Uterus (tissue), 4 donors: Measurements from ENCODE around the gene MYO1D. TPM values are rescaled to one million over a fixed set of nuclear protein-coding genes. Genes with fewer than 3 reads are reported as not detected.
A peak's percentile ranks its signal among the peaks of the same experiment; 100 is the strongest.

Experiments
- DNase-seq, 2 donors: peaks; one replicate each; pipeline ENCODE4 v3.0.0-alpha.2; 2019 to 2020
- H3K27ac ChIP-seq, 2 donors: fragments of 200-600 bp; sonication (generic); 1 replicate in 1 of 2; 2 replicates in 1 of 2; pipeline ENCODE4 v1.5.1; 2016 to 2018
- H3K27me3 ChIP-seq, 2 donors: fragments of 200-600 bp; sonication (generic); one replicate each; pipeline ENCODE4 v1.5.1; 2018 to 2019; ENCODE audit warnings: control low read depth in 1 of 2
- H3K36me3 ChIP-seq, 2 donors: fragments of 200-600 bp; sonication (generic); one replicate each; pipeline ENCODE4 v1.5.1; 2019; ENCODE audit warnings: control low read depth in 1 of 2
- H3K4me1 ChIP-seq, 2 donors: fragments of 200-600 bp; sonication (generic); one replicate each; pipeline ENCODE4 v1.5.1; 2018 to 2019; ENCODE audit warnings: control low read depth in 1 of 2
- H3K4me3 ChIP-seq, 2 donors: fragments of 200-600 bp; sonication (generic); 1 replicate in 1 of 2; 2 replicates in 1 of 2; pipeline ENCODE4 v1.5.1; 2018 to 2019; ENCODE audit warnings: mild to moderate bottlenecking in 1 of 2
- H3K9me3 ChIP-seq, 2 donors: fragments of 200-600 bp; sonication (generic); one replicate each; pipeline ENCODE4 v1.5.1; 2019; ENCODE audit warnings: control low read depth in 1 of 2
- CTCF ChIP-seq, 4 experiments: fragments of 200-600 bp in 2 of 4; fragments of 450-650 bp in 2 of 4; sonication (generic) in 2 of 4; IDR thresholded peaks; one replicate each; pipeline ENCODE4 v1.5.1; 2016 to 2019; ENCODE audit warnings: antibody characterized with exemption in 4 of 4, mild to moderate bottlenecking in 2 of 4, moderate library complexity in 1 of 4
- POLR2A ChIP-seq, 2 donors: fragments of 450-650 bp; IDR thresholded peaks; one replicate each; pipeline ENCODE4 v1.6.1; 2016; ENCODE audit warnings: antibody characterized with exemption in 2 of 2, mild to moderate bottlenecking in 1 of 2, moderate library complexity in 1 of 2
- intact Hi-C: fragments of 100-400 bp; cut with DNase I; formaldehyde crosslinking; loops from one replicate; pipeline ENCODE4 v1.15.1; 2023; ENCODE audit warnings: low total_unique reads
- total RNA-seq, 4 donors: library from RNA; depleted of rRNA in 3 of 4; stranded (reverse); fragments of >200 nt in 3 of 4; gene quantifications; one replicate each; pipeline versions ENCODE4 v1.1.0 to v1.2.4, GENCODE V29; 2014 to 2023
- donor health status: DM: yes; HTN: yes; CAD: no.

The MYO1D gene
- total RNA-seq, 4 donors from 2014 or later = 20.4 to 55.2 (median 30.6) TPM

- peaks cover 0 to 3% of the 10 kb centered on the region in 2 donors for H3K4me1 ChIP-seq
- TF ChIP-seq POLR2A (IDR thresholded peaks at IDR 0.05) (no peak), CTCF (IDR thresholded peaks at IDR 0.05) (no peak)
- H3K9me3 ChIP-seq = no peaks in the 10 kb centered on the region
- H3K27ac ChIP-seq = peak overlapping the region; percentile 90 to 94
- H3K27me3 ChIP-seq = no peaks in the 10 kb centered on the region
- DNase-seq = no peak
- H3K4me3 ChIP-seq = peak overlapping the region; percentile 63 to 87
- H3K36me3 ChIP-seq = no peaks in the 10 kb centered on the region
- intact Hi-C loops = no loop called here
Observed at GRCh38 chr17:32875230-32875917, 1.6 kb downstream of the MYO1D start.

DNA sequence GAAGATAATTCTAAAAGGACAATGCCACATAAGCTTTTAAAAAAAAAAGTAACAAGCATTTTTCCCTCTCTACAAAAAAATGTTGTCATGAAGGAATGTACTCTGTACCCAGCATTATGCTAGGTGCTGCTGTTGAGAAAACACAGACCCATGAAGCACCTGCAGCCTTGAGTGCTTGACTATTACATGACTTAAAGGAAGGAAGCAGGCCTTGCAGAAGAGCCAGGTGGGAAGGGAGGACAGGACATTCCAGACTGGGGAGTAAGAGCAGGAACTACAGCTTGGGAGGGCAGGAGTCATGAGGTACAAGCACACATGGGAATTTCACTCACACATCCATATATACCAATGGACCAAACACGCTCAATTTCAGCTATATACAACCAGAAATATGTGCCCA is 3.8 kb downstream of the MYO1D start:
- Histone ChIP-seq H3K4me1 (peaks cover 0 to 9% of the 10 kb centered on the region in 2 donors), H3K36me3 (no peaks in the 10 kb centered on the region)

DNA sequence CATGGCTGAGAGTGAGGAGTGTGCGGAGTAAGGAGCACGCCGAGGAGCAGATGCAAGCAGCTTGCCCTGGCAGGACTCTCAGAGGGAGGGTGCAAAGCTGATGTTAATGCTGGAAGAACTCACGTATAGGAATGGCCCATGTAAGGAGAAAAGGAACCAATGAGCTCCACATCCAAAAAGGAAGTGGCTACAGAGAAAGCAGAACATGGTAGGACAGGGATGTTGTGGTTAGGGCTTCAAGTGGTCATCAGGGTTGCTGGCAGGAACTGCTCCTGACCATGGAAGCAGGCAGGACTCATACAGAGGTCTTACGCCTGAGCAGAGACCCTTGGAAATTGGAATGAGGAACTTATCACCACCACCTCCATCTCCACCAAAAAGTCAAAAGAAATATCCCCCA is 5.2 kb downstream of the MYO1D start:
- intact Hi-C loops = no loop called here
- Histone ChIP-seq H3K4me1 (peaks cover 0 to 9% of the 10 kb centered on the region in 2 donors), H3K27me3 (no peaks in the 10 kb centered on the region), H3K4me3 (no peak overlapping the region), H3K27ac (peak overlapping the region in 1 of 2 donors; percentile 33), H3K9me3 (no peaks in the 10 kb centered on the region), H3K36me3 (no peaks in the 10 kb centered on the region)
- DNase-seq = no peak
- TF ChIP-seq CTCF (IDR thresholded peaks at IDR 0.05) = no peak
- no peak for TF ChIP-seq POLR2A (IDR thresholded peaks at IDR 0.05)

More for the DNA sequence above, 3.8 kb downstream of the MYO1D start:
- Histone ChIP-seq H3K27me3 (no peaks in the 10 kb centered on the region), H3K9me3 (no peaks in the 10 kb centered on the region), H3K4me3 (no peak overlapping the region), H3K27ac (no peak overlapping the region)
- intact Hi-C loops = no loop called here
- TF ChIP-seq CTCF (IDR thresholded peaks at IDR 0.05) (no peak), POLR2A (IDR thresholded peaks at IDR 0.05) (no peak)
- no peak for DNase-seq

- H3K27ac ChIP-seq = peak overlapping the region; percentile 64 to 67
- no peaks in the 10 kb centered on the region for H3K27me3 ChIP-seq
- H3K4me3 ChIP-seq = no peak overlapping the region
- no peaks in the 10 kb centered on the region for H3K9me3 ChIP-seq
- TF ChIP-seq POLR2A (IDR thresholded peaks at IDR 0.05) (no peak), CTCF (IDR thresholded peaks at IDR 0.05) (no peak)
- DNase-seq = no peak
- intact Hi-C loops = no loop called here
- peaks cover 0 to 9% of the 10 kb centered on the region in 2 donors for H3K4me1 ChIP-seq
- H3K36me3 ChIP-seq = no peaks in the 10 kb centered on the region
Observed at GRCh38 chr17:32870969-32871368, 6.0 kb downstream of the MYO1D start.

DNA sequence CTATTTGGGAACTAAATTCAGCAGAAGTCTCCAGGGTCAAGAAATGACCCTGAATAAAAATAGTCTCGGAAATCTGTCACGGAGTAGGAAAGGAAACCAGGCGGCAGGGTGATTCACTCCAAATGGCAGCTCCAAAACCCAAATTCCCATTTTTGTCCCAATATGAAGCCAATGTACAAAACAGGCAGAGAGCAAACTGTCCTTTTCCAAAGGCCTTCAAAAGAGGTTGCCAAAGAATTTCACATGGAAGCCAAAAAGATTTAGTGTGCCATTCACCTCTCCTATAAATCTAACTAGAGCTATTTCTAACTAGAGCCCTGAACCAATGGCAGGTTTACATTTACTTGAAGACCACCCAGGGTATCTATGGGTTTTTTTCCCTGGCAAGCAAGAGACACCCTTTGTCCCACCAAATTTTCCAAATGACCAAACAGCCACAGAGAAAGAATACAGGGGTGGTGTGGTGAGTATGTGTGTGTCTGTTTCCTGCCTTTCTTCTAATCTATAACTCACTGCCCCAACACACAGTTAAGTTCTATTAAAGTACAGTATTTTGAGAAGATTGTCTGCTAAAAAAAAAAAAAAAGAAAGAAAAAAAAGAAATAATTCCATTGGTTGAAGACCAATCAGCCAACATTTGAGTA is 6.8 kb downstream of the MYO1D start:
- intact Hi-C loops = no loop called here
- peaks cover 0 to 6% of the 10 kb centered on the region in 2 donors for H3K4me1 ChIP-seq

More for the DNA sequence above, 6.8 kb downstream of the MYO1D start:
- Histone ChIP-seq H3K27me3 (no peaks in the 10 kb centered on the region), H3K9me3 (no peaks in the 10 kb centered on the region), H3K4me3 (no peak overlapping the region), H3K27ac (peak overlapping the region; percentile 64 to 67), H3K36me3 (no peaks in the 10 kb centered on the region)
- TF ChIP-seq CTCF (IDR thresholded peaks at IDR 0.05) (no peak), POLR2A (IDR thresholded peaks at IDR 0.05) (no peak)
- peak; percentile 37 to 44 for DNase-seq
